ENCODE measurements around the gene TTF2.
"Not testable (repeated sequence)": the region's sequence is repeated elsewhere in the genome, so short reads cannot be mapped to it uniquely, and the experiment has no call there.

The TTF2 gene

GRCh38 chr1:117093870-117094621 is 33.9 kb downstream of the TTF2 start:
- DNase-seq: peak; percentile 63

DNA sequence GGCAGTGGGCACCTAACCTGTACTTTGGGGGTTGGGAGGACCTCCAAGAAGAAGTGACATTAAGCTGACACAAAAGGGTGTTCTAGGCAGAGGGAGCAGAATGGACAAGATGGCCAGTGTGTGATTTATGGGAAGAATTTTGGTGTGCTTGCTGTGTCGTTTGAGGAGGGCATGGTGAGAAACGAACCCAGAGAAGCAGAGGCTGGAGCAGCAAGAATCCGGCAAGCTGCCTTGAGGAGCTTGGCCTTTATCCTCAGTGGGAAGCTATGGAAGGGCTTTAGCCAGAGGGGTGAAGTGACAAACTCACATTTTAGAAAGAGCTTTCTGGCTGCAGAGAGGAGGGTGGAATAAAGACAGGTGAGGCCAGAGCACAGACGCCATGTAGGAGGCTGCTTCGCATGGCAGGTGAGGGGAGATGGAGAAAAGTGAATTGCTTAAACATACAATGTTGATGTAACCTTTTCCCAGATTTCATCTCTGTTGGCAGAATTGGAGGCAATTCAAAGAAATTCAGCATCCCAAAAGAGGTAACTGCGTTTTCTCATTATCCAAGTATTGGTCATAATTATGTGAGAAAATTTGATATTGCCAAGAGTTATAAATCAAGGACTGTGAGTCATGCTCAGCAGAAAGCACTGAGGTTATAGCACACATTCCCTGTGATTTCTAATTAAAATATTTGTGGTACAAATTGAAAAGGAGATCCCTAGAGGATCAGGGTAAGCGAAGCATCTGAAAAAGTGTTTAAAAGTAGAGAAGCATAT is 34.9 kb downstream of the TTF2 start:
- peak; percentile 86 for DNase-seq

DNA sequence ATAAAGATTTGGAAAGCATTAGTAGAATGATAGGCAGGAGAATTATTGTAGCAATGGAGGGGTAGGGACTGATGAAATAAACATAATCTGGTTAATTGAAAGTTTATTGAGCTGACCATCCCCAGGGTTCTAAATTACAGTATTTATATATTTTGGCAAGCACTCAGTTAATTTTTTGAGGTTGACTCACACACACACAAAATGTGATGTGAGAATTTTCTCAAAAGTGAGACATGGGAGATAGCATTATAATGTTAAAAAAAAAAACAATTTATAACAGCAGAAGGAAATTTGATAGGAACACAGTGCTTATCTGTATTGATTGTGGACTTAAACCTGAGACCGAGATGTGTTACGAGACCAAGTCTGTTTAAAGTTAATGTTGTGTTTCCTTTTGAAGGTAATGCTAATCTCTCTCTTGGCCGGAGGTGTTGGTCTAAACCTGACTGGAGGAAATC is 36.9 kb downstream of the TTF2 start:
- DNase-seq: peak; percentile 57

- peak; percentile 42 for DNase-seq
Observed at GRCh38 chr1:117097443-117097842, 37.3 kb downstream of the TTF2 start.

GRCh38 chr1:117098287-117098890 is 38.3 kb downstream of the TTF2 start:
- peak; percentile 48 for DNase-seq

GRCh38 chr1:117101334-117101733 is 41.2 kb downstream of the TTF2 start:
- no peak for DNase-seq

DNA sequence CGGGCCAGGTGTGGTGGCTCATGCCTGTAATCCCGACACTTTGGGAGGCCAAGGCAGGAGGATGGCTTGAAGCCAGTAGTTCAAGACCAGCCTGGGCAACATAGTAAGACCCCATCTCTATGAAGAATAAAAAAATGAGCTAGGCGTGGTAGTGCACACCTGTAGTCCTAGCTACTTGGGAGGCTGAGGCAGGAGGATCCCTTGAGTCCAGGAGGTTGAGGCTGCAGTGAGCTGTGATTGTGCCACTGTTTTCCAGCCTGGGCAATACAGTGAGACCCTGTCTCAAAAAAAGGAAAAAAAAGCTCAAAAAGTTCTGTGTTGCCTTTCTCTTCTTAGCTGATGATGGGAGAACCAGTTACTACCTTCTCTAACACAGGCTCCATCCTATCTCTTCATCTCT is 41.7 kb downstream of the TTF2 start:
- DNase-seq: not testable (repeated sequence)

- no peak for DNase-seq
Observed at GRCh38 chr1:117104986-117105385, 44.9 kb downstream of the TTF2 start.

GRCh38 chr1:117105722-117106121 is 45.6 kb downstream of the TTF2 start:
- no peak for DNase-seq

DNA sequence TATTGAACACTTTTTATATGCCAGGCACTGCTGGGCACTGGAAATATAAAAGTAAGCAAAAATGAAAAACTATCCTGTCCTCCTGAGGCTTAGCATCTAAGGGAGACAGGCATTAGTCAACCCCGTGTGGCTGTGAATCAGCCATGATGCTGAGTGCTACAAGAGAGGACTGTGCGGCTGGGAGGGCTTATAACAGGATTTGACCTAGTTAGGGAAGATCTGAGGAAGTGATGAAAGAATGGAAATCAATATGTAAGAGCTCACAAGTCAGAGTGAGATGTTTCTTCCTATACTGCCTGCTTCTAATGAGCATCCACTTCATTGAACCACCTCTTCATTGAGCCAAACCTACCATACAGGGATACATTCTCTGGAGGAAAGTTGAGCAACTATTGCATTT is 46.4 kb downstream of the TTF2 start:
- DNase-seq: peak; percentile 25

DNA sequence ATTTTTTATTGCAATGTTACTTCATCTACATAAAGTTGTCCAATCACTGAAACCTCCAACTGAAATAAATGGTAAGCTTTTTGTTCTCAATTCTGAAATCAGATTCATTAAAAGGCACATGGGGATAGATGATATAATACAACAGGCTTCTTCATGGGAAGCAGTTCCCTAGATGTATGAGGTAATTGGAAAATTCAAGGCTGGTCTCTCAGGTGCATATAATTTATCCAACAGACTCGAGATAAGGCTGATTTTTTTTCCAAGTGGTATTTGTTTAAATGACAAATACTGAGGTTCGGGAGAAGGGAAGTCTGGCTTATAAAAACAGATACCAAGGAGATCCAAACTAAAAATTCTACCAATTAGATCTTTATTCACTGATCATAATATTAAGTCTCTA is 47.2 kb downstream of the TTF2 start:
- DNase-seq: no peak

- DNase-seq: no peak
Observed at GRCh38 chr1:117110774-117111173, 50.6 kb downstream of the TTF2 start.

DNA sequence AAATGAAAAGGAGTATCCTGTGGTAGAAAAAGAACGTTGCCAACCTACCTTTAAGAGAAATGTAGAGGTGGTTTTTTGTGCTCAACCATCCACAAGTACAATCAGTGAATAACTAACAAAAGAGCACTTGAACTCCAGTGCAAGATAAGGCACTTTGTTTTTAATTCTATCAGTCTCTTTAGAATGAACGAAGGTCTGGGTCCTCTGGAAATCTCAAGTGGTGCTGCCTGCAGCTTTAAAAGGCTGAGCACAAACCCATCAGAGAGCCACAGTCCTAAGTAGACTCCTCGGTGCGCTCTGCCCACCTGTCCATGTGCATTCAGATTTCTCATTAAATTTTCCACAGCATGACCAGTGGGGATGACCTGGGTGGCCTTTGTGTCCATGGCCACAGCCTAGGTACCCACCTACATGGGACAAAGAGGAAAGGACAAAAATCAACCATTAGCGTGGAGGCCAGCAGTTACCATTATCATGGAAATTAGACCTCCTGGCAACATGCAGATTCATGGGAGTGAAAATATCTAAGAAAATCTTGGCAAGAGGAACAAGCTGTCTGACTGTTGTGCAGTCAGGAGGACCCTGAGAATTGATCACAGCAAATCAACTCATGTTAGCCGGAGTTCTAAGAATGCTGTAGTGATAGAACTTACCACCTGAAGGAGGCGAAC is 52.1 kb downstream of the TTF2 start:
- DNase-seq: no peak

- no peak for DNase-seq
Observed at GRCh38 chr1:117113199-117113598, 53.1 kb downstream of the TTF2 start.

DNA sequence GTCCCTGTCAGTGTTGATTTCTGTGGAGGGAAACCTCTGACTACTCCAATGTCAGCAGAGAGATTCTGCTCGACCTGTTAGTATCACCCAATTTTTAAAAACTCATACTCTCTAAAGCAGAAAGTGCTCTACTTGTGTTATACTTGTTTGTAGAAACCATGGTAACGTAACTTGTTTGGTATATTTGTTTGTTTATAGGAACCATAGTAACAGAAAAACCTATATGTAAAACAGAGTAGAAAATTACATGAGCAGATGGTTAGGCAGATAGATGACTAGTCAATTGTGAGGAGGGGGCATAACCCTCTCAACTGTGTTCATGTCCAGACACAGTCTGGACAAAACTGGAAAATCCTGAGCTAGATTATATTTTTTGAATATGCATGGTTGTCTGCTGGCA is 54.8 kb downstream of the TTF2 start:
- DNase-seq: no peak

DNA sequence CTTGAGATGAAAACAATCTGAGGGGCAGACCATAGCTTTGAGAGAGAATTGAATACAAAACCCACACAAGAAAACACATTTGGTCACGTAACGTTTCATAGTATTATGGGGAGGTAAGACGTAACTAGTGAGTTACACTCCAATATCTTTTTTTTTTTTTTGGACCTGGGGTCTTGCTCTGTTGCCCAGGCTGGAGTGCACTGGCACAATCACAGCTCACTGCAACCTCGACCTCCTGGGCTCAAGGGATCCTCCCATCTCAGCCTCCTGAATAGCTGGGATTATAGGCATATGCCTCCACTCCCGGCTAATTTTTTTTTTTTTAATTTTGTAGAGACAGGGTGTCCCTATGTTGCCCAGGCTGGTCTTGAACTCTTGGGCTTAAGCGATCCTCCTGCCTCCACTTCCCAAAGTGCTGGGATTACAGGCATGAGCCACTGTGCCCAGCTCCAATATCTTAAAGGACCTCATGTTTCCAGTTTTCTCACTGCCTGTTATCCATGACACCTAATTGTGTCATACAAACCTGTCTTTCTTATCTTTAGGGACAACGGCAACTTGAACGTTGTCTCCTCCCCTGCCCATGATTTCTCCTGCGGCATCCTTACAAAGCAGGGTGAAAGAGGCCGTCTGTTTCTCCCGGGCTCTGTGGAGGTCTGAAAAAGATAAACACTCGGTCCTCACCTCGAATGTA is 56.1 kb downstream of the TTF2 start:
- no peak for DNase-seq

GRCh38 chr1:117116784-117117130 is 56.6 kb downstream of the TTF2 start:
- no peak for DNase-seq

GRCh38 chr1:117117697-117118096 is 57.6 kb downstream of the TTF2 start:
- DNase-seq: no peak

DNA sequence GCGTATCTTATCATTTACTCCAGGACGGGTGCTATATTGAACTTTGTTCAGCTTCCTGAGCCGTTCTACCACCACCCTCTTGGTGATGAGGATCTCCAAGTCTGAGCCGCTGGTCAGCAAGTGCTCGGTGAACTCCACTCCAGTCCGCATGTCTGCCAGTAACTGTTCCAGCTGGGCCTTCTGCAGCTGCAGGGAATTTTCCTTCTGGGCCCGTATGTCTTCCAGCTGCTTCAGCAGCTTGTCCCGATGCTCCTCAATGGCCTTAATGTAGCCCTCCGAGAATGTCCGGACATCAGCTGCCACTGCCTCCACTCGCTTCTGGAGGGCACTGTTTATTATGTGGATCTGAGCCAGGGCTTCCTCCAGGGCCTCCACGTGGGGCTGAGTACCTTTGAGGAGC is 58.0 kb downstream of the TTF2 start:
- no peak for DNase-seq

DNA sequence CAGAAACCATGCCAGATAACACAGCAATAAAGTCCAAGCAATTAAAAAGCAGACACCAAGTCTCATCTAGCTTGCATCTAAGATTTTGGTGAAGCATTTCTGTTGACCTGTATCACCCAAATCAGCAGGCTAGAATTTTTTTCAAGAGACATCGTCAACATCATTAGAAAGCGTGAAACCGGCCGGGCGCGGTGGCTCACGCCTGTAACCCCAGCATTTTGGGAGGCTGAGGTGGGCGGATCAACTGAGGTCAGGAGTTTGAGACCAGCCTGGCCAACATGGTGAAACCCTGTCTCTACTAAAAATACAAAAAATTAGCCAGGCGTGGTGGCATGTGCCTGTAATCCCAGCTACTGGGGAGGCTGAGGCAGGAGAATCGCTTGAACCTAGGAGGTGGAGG is 59.0 kb downstream of the TTF2 start:
- DNase-seq: not testable (repeated sequence)

- no peak for DNase-seq
Observed at GRCh38 chr1:117120774-117121588, 60.9 kb downstream of the TTF2 start.

All from fibroblast of skin of scalp (primary cell).